Measurements from ENCODE around the gene SRF. TPM values are rescaled to one million over a fixed set of nuclear protein-coding genes. Genes with fewer than 3 reads are reported as not detected.

SRF gene
- total RNA-seq, 1 donor = 43.6 TPM

DNA sequence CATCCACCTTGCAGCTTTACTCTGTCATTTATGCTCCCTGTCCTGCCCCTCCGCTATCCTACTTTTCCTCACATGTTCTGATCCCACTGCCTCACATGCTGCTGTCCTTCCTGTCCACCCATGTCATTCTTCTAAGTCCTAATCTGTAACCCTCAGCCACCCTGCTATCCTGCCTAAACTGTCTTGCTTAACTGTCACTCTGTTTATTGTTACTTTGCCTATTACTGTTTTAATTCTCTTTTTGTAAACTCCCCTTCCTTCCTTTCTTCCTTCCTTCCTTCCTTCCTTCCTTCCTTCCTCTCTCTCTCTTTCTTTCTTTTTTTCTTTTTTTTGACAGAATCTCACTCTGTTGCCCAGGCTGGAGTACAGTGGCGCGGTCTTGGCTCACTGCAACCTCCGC, 12.4 kb downstream of the SRF start:
- no peak for DNase-seq (ENCODE audit: low read depth)
- TF ChIP-seq, protein P1, sequence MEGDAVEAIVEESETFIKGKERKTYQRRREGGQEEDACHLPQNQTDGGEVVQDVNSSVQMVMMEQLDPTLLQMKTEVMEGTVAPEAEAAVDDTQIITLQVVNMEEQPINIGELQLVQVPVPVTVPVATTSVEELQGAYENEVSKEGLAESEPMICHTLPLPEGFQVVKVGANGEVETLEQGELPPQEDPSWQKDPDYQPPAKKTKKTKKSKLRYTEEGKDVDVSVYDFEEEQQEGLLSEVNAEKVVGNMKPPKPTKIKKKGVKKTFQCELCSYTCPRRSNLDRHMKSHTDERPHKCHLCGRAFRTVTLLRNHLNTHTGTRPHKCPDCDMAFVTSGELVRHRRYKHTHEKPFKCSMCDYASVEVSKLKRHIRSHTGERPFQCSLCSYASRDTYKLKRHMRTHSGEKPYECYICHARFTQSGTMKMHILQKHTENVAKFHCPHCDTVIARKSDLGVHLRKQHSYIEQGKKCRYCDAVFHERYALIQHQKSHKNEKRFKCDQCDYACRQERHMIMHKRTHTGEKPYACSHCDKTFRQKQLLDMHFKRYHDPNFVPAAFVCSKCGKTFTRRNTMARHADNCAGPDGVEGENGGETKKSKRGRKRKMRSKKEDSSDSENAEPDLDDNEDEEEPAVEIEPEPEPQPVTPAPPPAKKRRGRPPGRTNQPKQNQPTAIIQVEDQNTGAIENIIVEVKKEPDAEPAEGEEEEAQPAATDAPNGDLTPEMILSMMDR (IDR thresholded peaks at IDR 0.05; ENCODE audit: insufficient read depth, low read depth, low read length) = no peak
- no peak overlapping the region for H3K4me3 ChIP-seq (ENCODE audit: low read depth, low read length)

DNA sequence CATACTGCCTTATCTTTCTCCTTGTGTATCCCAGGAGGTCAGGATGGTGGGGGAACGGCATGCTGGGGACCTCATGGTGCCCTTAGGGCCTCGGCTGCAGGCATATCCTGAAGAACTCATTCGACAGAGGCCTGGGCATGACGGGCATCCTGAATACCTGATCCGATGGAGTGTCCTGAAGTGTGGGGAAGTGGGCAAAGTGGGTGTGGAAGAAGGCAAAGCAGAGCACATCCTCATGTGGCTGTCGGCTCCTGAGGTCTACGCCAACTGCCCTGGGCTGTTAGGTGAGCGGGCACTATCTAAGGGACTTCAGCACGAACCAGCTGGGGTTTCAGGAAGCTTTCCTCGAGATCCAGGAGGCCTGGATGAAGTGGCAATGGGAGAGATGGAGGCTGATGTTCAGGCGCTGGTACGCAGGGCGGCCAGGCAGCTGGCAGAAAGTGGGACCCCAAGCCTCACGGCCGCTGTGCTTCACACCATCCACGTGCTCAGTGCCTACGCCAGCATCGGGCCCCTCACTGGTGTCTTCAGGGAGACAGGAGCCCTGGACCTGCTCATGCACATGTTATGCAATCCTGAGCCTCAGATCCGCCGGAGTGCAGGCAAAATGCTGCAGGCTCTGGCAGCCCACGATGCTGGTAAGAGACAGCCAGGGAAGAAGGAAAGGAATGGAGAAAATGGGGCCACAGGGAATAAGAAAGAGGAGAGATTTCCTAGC, 13.4 kb downstream of the SRF start:
- no peak overlapping the region for H3K4me3 ChIP-seq (ENCODE audit: low read depth, low read length)
- DNase-seq (ENCODE audit: low read depth) = no peak
- TF ChIP-seq, protein P1 (IDR thresholded peaks at IDR 0.05; ENCODE audit: insufficient read depth, low read depth, low read length) = no peak

DNA sequence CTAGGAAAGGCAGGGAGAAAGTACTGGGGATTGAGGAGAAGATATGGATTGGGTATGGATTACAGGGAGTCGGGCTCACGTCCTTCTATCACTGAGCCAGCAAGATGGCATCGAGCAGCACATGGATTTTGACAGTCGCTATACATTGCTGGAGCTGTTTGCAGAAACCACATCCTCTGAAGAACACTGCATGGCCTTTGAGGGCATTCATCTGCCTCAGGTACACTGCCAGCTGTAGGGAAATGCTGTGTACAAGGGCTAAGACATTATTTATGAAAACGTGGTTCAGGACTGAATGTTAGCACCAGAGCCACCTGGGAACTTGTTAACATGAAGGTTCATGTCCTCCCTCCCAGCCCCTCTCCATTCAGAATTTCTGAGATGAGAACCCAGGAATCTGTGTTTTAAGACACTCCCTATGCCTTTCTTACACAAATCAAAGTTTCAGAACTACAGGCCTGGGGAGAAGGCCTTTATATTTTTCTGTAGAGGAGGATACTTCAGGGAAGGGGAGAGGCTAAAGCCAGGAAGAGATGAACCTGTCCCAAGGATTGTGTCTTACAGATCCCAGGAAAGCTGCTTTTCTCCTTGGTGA, 14.4 kb downstream of the SRF start:
- TF ChIP-seq, protein P1 (IDR thresholded peaks at IDR 0.05; ENCODE audit: insufficient read depth, low read depth, low read length) = no peak
- H3K4me3 ChIP-seq (ENCODE audit: low read depth, low read length) = no peak overlapping the region
- DNase-seq (ENCODE audit: low read depth) = no peak

DNA sequence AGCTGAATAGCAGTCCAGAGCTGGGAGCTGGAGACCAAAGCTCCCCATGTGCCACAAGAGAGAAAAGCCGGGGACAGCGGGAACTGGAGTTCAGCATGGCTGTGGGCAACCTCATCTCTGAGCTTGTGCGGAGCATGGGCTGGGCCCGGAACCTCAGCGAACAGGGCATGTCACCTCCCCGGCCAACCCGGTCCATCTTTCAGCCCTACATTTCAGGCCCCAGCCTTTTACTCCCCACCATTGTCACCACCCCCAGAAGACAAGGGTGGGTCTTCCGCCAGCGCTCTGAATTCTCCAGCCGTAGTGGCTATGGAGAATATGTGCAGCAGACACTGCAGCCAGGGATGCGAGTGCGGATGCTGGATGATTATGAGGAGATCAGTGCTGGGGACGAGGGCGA, 14.9 kb downstream of the SRF start:
- DNase-seq (ENCODE audit: low read depth) = no peak
- no peak overlapping the region for H3K4me3 ChIP-seq (ENCODE audit: low read depth, low read length)
- TF ChIP-seq, protein P1 (IDR thresholded peaks at IDR 0.05; ENCODE audit: insufficient read depth, low read depth, low read length) = no peak

DNA sequence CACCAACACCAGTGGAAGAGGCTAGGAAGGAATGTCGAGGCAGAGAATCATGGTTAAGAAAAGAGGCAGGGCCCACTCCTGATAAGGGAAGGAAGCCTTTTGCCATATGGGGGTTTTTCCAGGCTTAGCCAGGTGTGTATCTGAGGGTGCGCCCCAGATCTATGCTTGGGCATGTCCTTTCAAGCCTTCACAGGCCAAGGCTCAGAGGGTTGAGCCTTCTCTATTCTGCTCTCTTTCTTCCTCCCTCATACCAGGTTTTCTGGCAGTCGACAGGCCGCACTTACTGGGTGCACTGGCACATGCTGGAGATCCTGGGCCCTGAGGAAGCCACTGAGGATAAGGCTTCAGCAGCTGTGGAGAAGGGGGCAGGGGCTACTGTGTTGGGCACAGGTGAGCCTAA, 15.6 kb downstream of the SRF start:
- TF ChIP-seq, protein P1 (IDR thresholded peaks at IDR 0.05; ENCODE audit: insufficient read depth, low read depth, low read length) = no peak
- DNase-seq (ENCODE audit: low read depth) = no peak
- H3K4me3 ChIP-seq (ENCODE audit: low read depth, low read length) = no peak overlapping the region

DNA sequence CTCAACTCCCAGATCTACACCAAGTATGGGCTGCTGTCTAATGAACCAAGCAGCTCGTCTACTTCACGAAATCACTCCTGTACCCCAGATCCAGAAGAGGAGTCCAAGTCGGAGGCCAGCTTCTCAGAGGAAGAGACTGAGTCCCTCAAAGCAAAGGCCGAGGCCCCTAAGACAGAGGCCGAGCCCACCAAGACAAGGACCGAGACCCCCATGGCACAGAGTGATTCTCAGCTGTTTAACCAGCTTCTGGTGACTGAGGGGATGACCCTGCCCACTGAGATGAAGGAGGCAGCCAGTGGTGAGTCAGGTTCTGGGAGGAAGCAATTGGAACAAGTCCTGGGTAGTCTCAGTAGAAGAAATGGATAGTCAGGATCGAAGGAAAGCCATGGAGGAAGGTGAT, 16.8 kb downstream of the SRF start:
- no peak overlapping the region for H3K4me3 ChIP-seq (ENCODE audit: low read depth, low read length)
- TF ChIP-seq, protein P1 (IDR thresholded peaks at IDR 0.05; ENCODE audit: insufficient read depth, low read depth, low read length) = no peak
- no peak for DNase-seq (ENCODE audit: low read depth)

All from fibroblast of villous mesenchyme (primary cell).